K562 (cell line): ENCODE results near the gene PLAAT3.
"Not testable (repeated sequence)": the region's sequence is repeated elsewhere in the genome, so short reads cannot be mapped to it uniquely, and the experiment has no call there.

Experiments used
- JUN ChIP-seq, 2 experiments: sonication (generic) in 1 of 2; formaldehyde crosslinking in 1 of 2; IDR thresholded peaks; 2 replicates each; pipeline versions ENCODE4 v1.6.1 to v1.8.0; 2012 to 2022; ENCODE audit warnings: borderline replicate concordance in 2 of 2, mild to moderate bottlenecking in 2 of 2, improper control_type of control experiment in 1 of 2, low read depth in 1 of 2, low read length in 1 of 2, missing genetic modification reagents in 1 of 2
- KDM5B ChIP-seq: fragments of 200-600 bp; sonication (generic); IDR thresholded peaks from 2 replicates; pipeline ENCODE4 v1.6.1; 2012; ENCODE audit warnings: low read depth, mild to moderate bottlenecking, moderate library complexity, low read length, control low read depth, inconsistent platforms; ENCODE audit not compliant: insufficient replicate concordance
- NFE2L1 ChIP-seq: fragments of 450-650 bp; IDR thresholded peaks from 2 replicates; pipeline ENCODE4 v1.6.1; 2016; ENCODE audit warnings: missing genetic modification characterization, low read depth, mild to moderate bottlenecking, missing compliant biosample characterization, moderate library complexity, borderline replicate concordance
- PHF20 ChIP-seq: fragments of 450-650 bp; IDR thresholded peaks from 2 replicates; pipeline ENCODE4 v1.6.1; 2018; ENCODE audit not compliant: partially characterized antibody
- PML ChIP-seq: IDR thresholded peaks from 2 replicates; pipeline ENCODE4 v1.6.1; 2012; ENCODE audit warnings: low read length, inconsistent platforms
- SIX5 ChIP-seq, 2 experiments: IDR thresholded peaks; 2 replicates each; pipeline ENCODE4 v1.6.1; 2011; ENCODE audit warnings: low read length in 2 of 2, borderline replicate concordance in 1 of 2, low read depth in 1 of 2, mild to moderate bottlenecking in 1 of 2, moderate library complexity in 1 of 2; ENCODE audit not compliant: insufficient read depth in 1 of 2
- ZNF175 ChIP-seq: fragments of 200-800 bp; sonication (Bioruptor generic); IDR thresholded peaks from 2 replicates; pipeline ENCODE4 v1.6.1; 2016; ENCODE audit warnings: low read depth, mild to moderate bottlenecking, missing genetic modification characterization, missing compliant biosample characterization
- TF ChIP-seq, protein P1 (sequence below), 3 experiments: IDR thresholded peaks in 2 of 3; conservative IDR thresholded peaks in 1 of 3; 2 replicates each; pipeline ENCODE4 v1.5.1; 2011 to 2012; ENCODE audit warnings: low read length in 3 of 3, mild to moderate bottlenecking in 3 of 3, control low read depth in 2 of 3, improper control_type of control experiment in 1 of 3, inconsistent platforms in 1 of 3, low read depth in 1 of 3, mixed read lengths in 1 of 3, moderate library complexity in 1 of 3; ENCODE audit not compliant: insufficient read depth in 2 of 3
- TF ChIP-seq, protein P2 (sequence below), 2 experiments: fragments of 450-650 bp; formaldehyde crosslinking in 1 of 2; IDR thresholded peaks; 2 replicates each; pipeline versions ENCODE4 v1.4.0 to v1.6.1; 2014 to 2020; ENCODE audit warnings: mild to moderate bottlenecking in 2 of 2, borderline replicate concordance in 1 of 2, low read depth in 1 of 2
- TF ChIP-seq, protein P3 (sequence below): fragments of 250-450 bp; sonication (Bioruptor Pico); IDR thresholded peaks from 2 replicates; pipeline ENCODE4 v1.4.0; 2020; ENCODE audit warnings: mild to moderate bottlenecking
- TF ChIP-seq, protein P4 (sequence below): sonication (generic); formaldehyde crosslinking; IDR thresholded peaks from 2 replicates; pipeline ENCODE4 v1.8.0; 2022; ENCODE audit warnings: mild to moderate bottlenecking, low read depth, missing genetic modification reagents
- TF ChIP-seq, protein P5 (sequence below): fragments of 250-450 bp; sonication (Bioruptor Pico); IDR thresholded peaks from 2 replicates; pipeline ENCODE4 v1.5.1; 2021; ENCODE audit warnings: mild to moderate bottlenecking
- TF ChIP-seq, protein P6 (sequence below), 2 experiments: fragments of 450-650 bp; conservative IDR thresholded peaks; 2 replicates each; pipeline ENCODE4 v1.6.1; 2017; ENCODE audit warnings: mild to moderate bottlenecking in 2 of 2, moderate library complexity in 2 of 2

DNA sequence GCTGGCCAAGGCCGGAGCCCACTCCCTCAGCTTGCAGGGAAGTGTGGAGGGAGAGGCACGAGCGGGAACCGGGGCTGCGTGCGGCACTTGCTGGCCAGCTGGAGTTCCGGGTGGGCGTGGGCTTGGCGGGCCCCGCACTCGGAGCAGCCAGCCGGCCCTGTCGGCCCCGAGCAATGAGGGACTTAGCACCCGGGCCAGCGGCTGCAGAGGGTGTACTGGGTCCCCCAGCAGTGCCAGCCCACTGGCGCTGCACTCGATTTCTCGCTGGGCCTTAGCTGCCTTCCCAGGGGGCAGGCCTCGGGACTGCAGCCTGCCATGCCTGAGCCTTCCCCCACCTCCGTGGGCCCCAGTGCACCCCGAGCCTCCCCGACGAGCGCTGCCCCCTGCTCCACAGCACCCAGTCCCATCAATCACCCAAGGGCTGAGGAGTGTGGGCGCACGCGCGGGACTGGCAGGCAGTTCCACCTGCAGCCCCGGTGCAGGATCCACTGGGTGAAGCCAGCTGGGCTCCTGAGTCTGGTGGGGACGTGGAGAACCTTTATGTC, 64.0 kb downstream of the PLAAT3 start:
- not testable (repeated sequence) for TF ChIP-seq ZNF175 (CRISPR knock-in tag); NFE2L1; PML; KDM5B; PHF20; JUN (IDR thresholded peaks at IDR 0.05; ENCODE audit: borderline replicate concordance, low read depth, low read length); JUN (CRISPR knock-in tag; IDR thresholded peaks at IDR 0.05; ENCODE audit: borderline replicate concordance); SIX5 (IDR thresholded peaks at IDR 0.05; ENCODE audit: borderline replicate concordance in 1 of 2, insufficient read depth in 1 of 2, low read depth in 1 of 2, low read length in 2 of 2)
- TF ChIP-seq, protein P1, sequence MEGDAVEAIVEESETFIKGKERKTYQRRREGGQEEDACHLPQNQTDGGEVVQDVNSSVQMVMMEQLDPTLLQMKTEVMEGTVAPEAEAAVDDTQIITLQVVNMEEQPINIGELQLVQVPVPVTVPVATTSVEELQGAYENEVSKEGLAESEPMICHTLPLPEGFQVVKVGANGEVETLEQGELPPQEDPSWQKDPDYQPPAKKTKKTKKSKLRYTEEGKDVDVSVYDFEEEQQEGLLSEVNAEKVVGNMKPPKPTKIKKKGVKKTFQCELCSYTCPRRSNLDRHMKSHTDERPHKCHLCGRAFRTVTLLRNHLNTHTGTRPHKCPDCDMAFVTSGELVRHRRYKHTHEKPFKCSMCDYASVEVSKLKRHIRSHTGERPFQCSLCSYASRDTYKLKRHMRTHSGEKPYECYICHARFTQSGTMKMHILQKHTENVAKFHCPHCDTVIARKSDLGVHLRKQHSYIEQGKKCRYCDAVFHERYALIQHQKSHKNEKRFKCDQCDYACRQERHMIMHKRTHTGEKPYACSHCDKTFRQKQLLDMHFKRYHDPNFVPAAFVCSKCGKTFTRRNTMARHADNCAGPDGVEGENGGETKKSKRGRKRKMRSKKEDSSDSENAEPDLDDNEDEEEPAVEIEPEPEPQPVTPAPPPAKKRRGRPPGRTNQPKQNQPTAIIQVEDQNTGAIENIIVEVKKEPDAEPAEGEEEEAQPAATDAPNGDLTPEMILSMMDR (IDR thresholded peaks at IDR 0.05 in 2 of 3, conservative IDR thresholded peaks at IDR 0.05 in 1 of 3; ENCODE audit: insufficient read depth in 2 of 3, low read depth in 1 of 3, low read length in 3 of 3) = not testable (repeated sequence)
- TF ChIP-seq, protein P2, sequence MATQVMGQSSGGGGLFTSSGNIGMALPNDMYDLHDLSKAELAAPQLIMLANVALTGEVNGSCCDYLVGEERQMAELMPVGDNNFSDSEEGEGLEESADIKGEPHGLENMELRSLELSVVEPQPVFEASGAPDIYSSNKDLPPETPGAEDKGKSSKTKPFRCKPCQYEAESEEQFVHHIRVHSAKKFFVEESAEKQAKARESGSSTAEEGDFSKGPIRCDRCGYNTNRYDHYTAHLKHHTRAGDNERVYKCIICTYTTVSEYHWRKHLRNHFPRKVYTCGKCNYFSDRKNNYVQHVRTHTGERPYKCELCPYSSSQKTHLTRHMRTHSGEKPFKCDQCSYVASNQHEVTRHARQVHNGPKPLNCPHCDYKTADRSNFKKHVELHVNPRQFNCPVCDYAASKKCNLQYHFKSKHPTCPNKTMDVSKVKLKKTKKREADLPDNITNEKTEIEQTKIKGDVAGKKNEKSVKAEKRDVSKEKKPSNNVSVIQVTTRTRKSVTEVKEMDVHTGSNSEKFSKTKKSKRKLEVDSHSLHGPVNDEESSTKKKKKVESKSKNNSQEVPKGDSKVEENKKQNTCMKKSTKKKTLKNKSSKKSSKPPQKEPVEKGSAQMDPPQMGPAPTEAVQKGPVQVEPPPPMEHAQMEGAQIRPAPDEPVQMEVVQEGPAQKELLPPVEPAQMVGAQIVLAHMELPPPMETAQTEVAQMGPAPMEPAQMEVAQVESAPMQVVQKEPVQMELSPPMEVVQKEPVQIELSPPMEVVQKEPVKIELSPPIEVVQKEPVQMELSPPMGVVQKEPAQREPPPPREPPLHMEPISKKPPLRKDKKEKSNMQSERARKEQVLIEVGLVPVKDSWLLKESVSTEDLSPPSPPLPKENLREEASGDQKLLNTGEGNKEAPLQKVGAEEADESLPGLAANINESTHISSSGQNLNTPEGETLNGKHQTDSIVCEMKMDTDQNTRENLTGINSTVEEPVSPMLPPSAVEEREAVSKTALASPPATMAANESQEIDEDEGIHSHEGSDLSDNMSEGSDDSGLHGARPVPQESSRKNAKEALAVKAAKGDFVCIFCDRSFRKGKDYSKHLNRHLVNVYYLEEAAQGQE (IDR thresholded peaks at IDR 0.05; ENCODE audit: borderline replicate concordance) = not testable (repeated sequence)
- TF ChIP-seq, protein P2 (CRISPR knock-in tag; IDR thresholded peaks at IDR 0.05; ENCODE audit: low read depth) = not testable (repeated sequence)
- TF ChIP-seq, protein P3, sequence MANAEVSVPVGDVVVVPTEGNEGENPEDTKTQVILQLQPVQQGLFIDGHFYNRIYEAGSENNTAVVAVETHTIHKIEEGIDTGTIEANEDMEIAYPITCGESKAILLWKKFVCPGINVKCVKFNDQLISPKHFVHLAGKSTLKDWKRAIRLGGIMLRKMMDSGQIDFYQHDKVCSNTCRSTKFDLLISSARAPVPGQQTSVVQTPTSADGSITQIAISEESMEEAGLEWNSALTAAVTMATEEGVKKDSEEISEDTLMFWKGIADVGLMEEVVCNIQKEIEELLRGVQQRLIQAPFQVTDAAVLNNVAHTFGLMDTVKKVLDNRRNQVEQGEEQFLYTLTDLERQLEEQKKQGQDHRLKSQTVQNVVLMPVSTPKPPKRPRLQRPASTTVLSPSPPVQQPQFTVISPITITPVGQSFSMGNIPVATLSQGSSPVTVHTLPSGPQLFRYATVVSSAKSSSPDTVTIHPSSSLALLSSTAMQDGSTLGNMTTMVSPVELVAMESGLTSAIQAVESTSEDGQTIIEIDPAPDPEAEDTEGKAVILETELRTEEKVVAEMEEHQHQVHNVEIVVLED = not testable (repeated sequence)
- TF ChIP-seq, protein P4, sequence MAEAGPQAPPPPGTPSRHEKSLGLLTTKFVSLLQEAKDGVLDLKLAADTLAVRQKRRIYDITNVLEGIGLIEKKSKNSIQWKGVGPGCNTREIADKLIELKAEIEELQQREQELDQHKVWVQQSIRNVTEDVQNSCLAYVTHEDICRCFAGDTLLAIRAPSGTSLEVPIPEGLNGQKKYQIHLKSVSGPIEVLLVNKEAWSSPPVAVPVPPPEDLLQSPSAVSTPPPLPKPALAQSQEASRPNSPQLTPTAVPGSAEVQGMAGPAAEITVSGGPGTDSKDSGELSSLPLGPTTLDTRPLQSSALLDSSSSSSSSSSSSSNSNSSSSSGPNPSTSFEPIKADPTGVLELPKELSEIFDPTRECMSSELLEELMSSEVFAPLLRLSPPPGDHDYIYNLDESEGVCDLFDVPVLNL (CRISPR knock-in tag) = not testable (repeated sequence)
- TF ChIP-seq, protein P5, sequence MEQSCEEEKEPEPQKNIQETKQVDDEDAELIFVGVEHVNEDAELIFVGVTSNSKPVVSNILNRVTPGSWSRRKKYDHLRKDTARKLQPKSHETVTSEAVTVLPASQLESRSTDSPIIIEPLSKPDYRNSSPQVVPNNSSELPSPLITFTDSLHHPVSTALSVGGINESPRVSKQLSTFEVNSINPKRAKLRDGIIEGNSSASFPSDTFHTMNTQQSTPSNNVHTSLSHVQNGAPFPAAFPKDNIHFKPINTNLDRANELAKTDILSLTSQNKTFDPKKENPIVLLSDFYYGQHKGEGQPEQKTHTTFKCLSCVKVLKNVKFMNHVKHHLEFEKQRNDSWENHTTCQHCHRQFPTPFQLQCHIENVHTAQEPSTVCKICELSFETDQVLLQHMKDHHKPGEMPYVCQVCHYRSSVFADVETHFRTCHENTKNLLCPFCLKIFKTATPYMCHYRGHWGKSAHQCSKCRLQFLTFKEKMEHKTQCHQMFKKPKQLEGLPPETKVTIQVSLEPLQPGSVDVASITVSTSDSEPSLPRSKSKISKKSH (CRISPR knock-in tag) = not testable (repeated sequence)
- TF ChIP-seq, protein P6, sequence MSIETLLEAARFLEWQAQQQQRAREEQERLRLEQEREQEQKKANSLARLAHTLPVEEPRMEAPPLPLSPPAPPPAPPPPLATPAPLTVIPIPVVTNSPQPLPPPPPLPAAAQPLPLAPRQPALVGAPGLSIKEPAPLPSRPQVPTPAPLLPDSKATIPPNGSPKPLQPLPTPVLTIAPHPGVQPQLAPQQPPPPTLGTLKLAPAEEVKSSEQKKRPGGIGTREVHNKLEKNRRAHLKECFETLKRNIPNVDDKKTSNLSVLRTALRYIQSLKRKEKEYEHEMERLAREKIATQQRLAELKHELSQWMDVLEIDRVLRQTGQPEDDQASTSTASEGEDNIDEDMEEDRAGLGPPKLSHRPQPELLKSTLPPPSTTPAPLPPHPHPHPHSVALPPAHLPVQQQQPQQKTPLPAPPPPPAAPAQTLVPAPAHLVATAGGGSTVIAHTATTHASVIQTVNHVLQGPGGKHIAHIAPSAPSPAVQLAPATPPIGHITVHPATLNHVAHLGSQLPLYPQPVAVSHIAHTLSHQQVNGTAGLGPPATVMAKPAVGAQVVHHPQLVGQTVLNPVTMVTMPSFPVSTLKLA (conservative IDR thresholded peaks at IDR 0.05) = not testable (repeated sequence)
